MM.1S (cell line): ENCODE results near the gene ARAP2.

Experiments used
- CTCF ChIP-seq: fragments of 300-600 bp; sonication (generic); IDR thresholded peaks from 2 replicates; pipeline ENCODE4 v1.5.1; 2016; ENCODE audit warnings: antibody characterized with exemption, low read length, mixed read lengths
- EZH2 ChIP-seq: fragments of 300-600 bp; sonication (generic); optimal IDR thresholded peaks from 2 replicates; pipeline ENCODE3; 2017; ENCODE audit warnings: low read depth, mild to moderate bottlenecking, antibody characterized with exemption, low read length, mixed read lengths

GRCh38 chr4:36224972-36225903 lies 19.1 kb downstream of the ARAP2 start:
- no peak for TF ChIP-seq CTCF
- no peak for TF ChIP-seq EZH2
